Endothelial cell of umbilical vein (primary cell): ENCODE data around the gene TMC6. TPM values are rescaled to one million over a fixed set of nuclear protein-coding genes. Genes with fewer than 3 reads are reported as not detected.

ENCODE experiments used
- BruUV-seq: library from RNA; stranded (reverse); fragments of 400-500 nt; replicated peaks from 2 replicates; lab custom pipeline; 2021; lab: Mats Ljungman, UMichigan
- CTCF ChIA-PET: fragments of 300-600, 350-600 bp; sonication (Branson Sonifier 250); formaldehyde crosslinking; loops from one replicate; lab custom pipeline; 2021; ENCODE audit warnings: antibody characterized with exemption, inconsistent platforms; lab: Charles Lee
- POLR2A ChIA-PET: fragments of 300-600, 350-600 bp; sonication (Branson Sonifier 250); formaldehyde crosslinking; loops from one replicate; lab custom pipeline; 2021; ENCODE audit warnings: antibody characterized with exemption, inconsistent platforms; lab: Charles Lee
- DNase-seq: peaks from one replicate; pipeline ENCODE4 v3.0.0-alpha.2; 2011; ENCODE audit warnings: low read depth, low spot score
- FAIRE-seq: peaks from 2 replicates; lab custom pipeline; 2011; peaks lifted over from hg19 to GRCh38; lab: Jason Lieb, UNC
- H2AFZ ChIP-seq: 2 replicates; pipeline ENCODE4 v1.6.0; 2012; ENCODE audit warnings: low read depth, low read length, control low read depth, inconsistent platforms
- H3K27ac ChIP-seq: 2 replicates; pipeline ENCODE4 v1.5.1; 2011; ENCODE audit warnings: low read depth, mild to moderate bottlenecking, control low read depth, low read length, moderate library complexity; ENCODE audit not compliant: insufficient read depth
- H3K27me3 ChIP-seq, 2 experiments: 2 replicates each; pipeline versions ENCODE4 v1.6.0 to v1.6.1; 2011; ENCODE audit warnings: low read length in 2 of 2, mixed read lengths in 1 of 2; ENCODE audit not compliant: control insufficient read depth in 2 of 2, insufficient read depth in 2 of 2
- H3K36me3 ChIP-seq, 2 experiments: 2 replicates in 1 of 2; 3 replicates in 1 of 2; pipeline ENCODE4 v1.5.1; 2011; ENCODE audit warnings: low read length in 2 of 2, mild to moderate bottlenecking in 1 of 2, moderate library complexity in 1 of 2; ENCODE audit not compliant: control insufficient read depth in 2 of 2, insufficient read depth in 2 of 2; ENCODE audit errors: extremely low read depth in 1 of 2
- H3K4me1 ChIP-seq: 3 replicates; pipeline ENCODE4 v1.5.1; 2011; ENCODE audit warnings: mild to moderate bottlenecking, low read length; ENCODE audit not compliant: control insufficient read depth, insufficient read depth; ENCODE audit errors: extremely low read depth
- H3K4me2 ChIP-seq: 2 replicates; pipeline ENCODE4 v1.6.1; 2011; ENCODE audit warnings: low read length, control low read depth, mixed read lengths; ENCODE audit not compliant: insufficient read depth
- H3K4me3 ChIP-seq, 3 experiments: fragments of 200-600 bp in 1 of 3; sonication (generic), shearing (Covaris generic) in 1 of 3; replicated peaks in 1 of 3; 2 replicates each; pipeline ENCODE4 v1.5.1; 2011 to 2016; ENCODE audit warnings: control low read depth in 3 of 3, low read length in 3 of 3, mild to moderate bottlenecking in 2 of 3, inconsistent platforms in 1 of 3, low read depth in 1 of 3, moderate library complexity in 1 of 3; ENCODE audit not compliant: insufficient read depth in 1 of 3
- H3K79me2 ChIP-seq: 2 replicates; pipeline ENCODE4 v1.6.0; 2012; ENCODE audit warnings: low read length, inconsistent platforms; ENCODE audit not compliant: control insufficient read depth, insufficient read depth
- H3K9ac ChIP-seq: replicated peaks from 2 replicates; pipeline ENCODE3; 2011; ENCODE audit warnings: low read length, control low read depth; ENCODE audit not compliant: insufficient read depth; ENCODE audit errors: extremely low read depth
- H3K9me1 ChIP-seq: replicated peaks from 3 replicates; pipeline ENCODE4 v1.6.0; 2011; ENCODE audit warnings: mild to moderate bottlenecking, low read length; ENCODE audit not compliant: control insufficient read depth, insufficient read depth; ENCODE audit errors: extremely low read depth
- H3K9me3 ChIP-seq: replicated peaks from 2 replicates; pipeline ENCODE4 v1.5.1; 2012; ENCODE audit warnings: low read length, inconsistent platforms; ENCODE audit not compliant: control insufficient read depth, insufficient read depth
- H4K20me1 ChIP-seq: replicated peaks from 2 replicates; pipeline ENCODE3; 2011; ENCODE audit warnings: mild to moderate bottlenecking, low read length; ENCODE audit not compliant: control insufficient read depth, insufficient read depth; ENCODE audit errors: extremely low read depth
- CTCF ChIP-seq, 2 donors: IDR thresholded peaks; 1 replicate in 1 of 2; 2 replicates in 1 of 2; pipeline ENCODE4 v1.5.1; 2011; ENCODE audit warnings: low read length in 2 of 2, mild to moderate bottlenecking in 2 of 2, moderate library complexity in 2 of 2, control low read depth in 1 of 2, inconsistent platforms in 1 of 2, low read depth in 1 of 2; ENCODE audit not compliant: insufficient read depth in 1 of 2; ENCODE audit errors: extremely low read depth in 1 of 2
- EZH2 ChIP-seq: IDR thresholded peaks from 2 replicates; pipeline ENCODE4 v1.6.1; 2012; ENCODE audit warnings: borderline replicate concordance, low read depth, mild to moderate bottlenecking, moderate library complexity, low read length, inconsistent platforms; ENCODE audit not compliant: severe bottlenecking
- FOS ChIP-seq: IDR thresholded peaks from 2 replicates; pipeline ENCODE4 v1.6.1; 2011; ENCODE audit warnings: mild to moderate bottlenecking, low read length, moderate library complexity, borderline replicate concordance; ENCODE audit not compliant: insufficient read depth
- GATA2 ChIP-seq: IDR thresholded peaks from 2 replicates; pipeline ENCODE4 v1.7.0; 2011; ENCODE audit warnings: low read depth, mild to moderate bottlenecking, moderate library complexity, mixed read lengths, low read length; ENCODE audit not compliant: insufficient read length, insufficient read depth
- JUN ChIP-seq: IDR thresholded peaks from 2 replicates; pipeline ENCODE4 v1.6.1; 2011; ENCODE audit warnings: borderline replicate concordance, low read depth; ENCODE audit not compliant: insufficient read length, insufficient read depth
- MAX ChIP-seq: IDR thresholded peaks from 2 replicates; pipeline ENCODE4 v1.6.1; 2011; ENCODE audit not compliant: insufficient read depth, insufficient read length
- MYC ChIP-seq: IDR thresholded peaks from one replicate; pipeline ENCODE4 v1.6.1; 2011; ENCODE audit warnings: mild to moderate bottlenecking, low read depth, low read length
- POLR2A ChIP-seq: IDR thresholded peaks from 2 replicates; pipeline ENCODE4 v1.6.1; 2012; ENCODE audit warnings: low read depth, mild to moderate bottlenecking, control low read depth, low read length
- POLR2AphosphoS5 ChIP-seq: IDR thresholded peaks from 2 replicates; pipeline ENCODE4 v1.6.1; 2012; ENCODE audit warnings: low read depth, mild to moderate bottlenecking, control low read depth, low read length, moderate library complexity; ENCODE audit not compliant: insufficient read depth
- dilution Hi-C: fragments of 300-500 bp; cut with MboI; formaldehyde crosslinking; loops from one replicate; pipeline ENCODE4 v1.15.0; 2019; ENCODE audit warnings: low sequenced_read_pairs; ENCODE audit not compliant: extremely low pct_ligation_motif_present
- intact Hi-C: fragments of 100-400 bp; cut with micrococcal nuclease; formaldehyde crosslinking; loops from one replicate; pipeline ENCODE4 v1.10.0; 2022
- polyA plus RNA-seq, 4 experiments: library from polyadenylated mRNA; depleted of rRNA in 3 of 4; stranded (reverse) in 3 of 4; unstranded in 1 of 4; fragments of >200 nt; gene quantifications; 2 replicates each; pipeline versions ENCODE4 v1.2.1 to v1.2.3, GENCODE V29; 2011 to 2012; ENCODE audit warnings: missing spikeins in 1 of 4
- total RNA-seq: library from RNA; stranded (reverse); gene quantifications from 2 replicates; pipeline ENCODE4 v1.2.3, GENCODE V29; 2021

The TMC6 gene
- total and polyA plus RNA-seq, 2 donors (not counting 3 experiments of a cell fraction or from before 2014, with no cell fraction given), result 23.2 to 72.4 TPM

GRCh38 chr17:78124836-78125137 lies 3.8 kb downstream of the TMC6 start:
- Histone ChIP-seq H3K9me1 (no peaks in the 10 kb centered on the region), H3K27ac (no peak overlapping the region), H3K4me3 (no peak overlapping the region), H3K9ac (no peak overlapping the region), H3K79me2 (no peaks in the 10 kb centered on the region), H3K4me2 (no peak overlapping the region), H4K20me1 (no peaks in the 10 kb centered on the region), H3K36me3 (peaks cover 0 to 14% of the 10 kb centered on the region in 2 experiments), H3K27me3 (no peaks in the 10 kb centered on the region), H2AFZ (no peak overlapping the region), H3K9me3 (no peaks in the 10 kb centered on the region), H3K4me1 (peaks cover 14% of the 10 kb centered on the region)
- dilution Hi-C loops, result no loop called here
- ChIA-PET CTCF (interaction anchor here (1.9 kb wide), 1 partner anchor 11 kb away, joined by 8 read pairs; no protein-coding TSS in a partner anchor), POLR2A (no interaction called here)
- no TSS peak for BruUV-seq
- DNase-seq (no peak), FAIRE-seq (no peak)
- TF ChIP-seq FOS, result no peak
- intact Hi-C loops, result loop anchor here (5.0 kb wide), 1 partner anchor 128 kb away; no protein-coding TSS in a partner anchor

GRCh38 chr17:78124081-78124835 lies 4.3 kb downstream of the TMC6 start:
- H3K4me2 ChIP-seq, result no peak overlapping the region
- no peaks in the 10 kb centered on the region for H3K79me2 ChIP-seq
- no peak overlapping the region for H3K9ac ChIP-seq
- H3K4me3 ChIP-seq, result no peak overlapping the region
- FAIRE-seq (no peak), DNase-seq (no peak)
- TF ChIP-seq MAX (no peak), CTCF (IDR thresholded peaks at IDR 0.05; ENCODE audit: extremely low read depth in 1 of 2, insufficient read depth in 1 of 2, low read depth in 1 of 2, low read length in 2 of 2) (no peak), GATA2 (no peak), POLR2AphosphoS5 (no peak), EZH2 (no peak), JUN (no peak), POLR2A (no peak), FOS (no peak), MYC (no peak)
- no peaks in the 10 kb centered on the region for H3K9me1 ChIP-seq
- no peak overlapping the region for H2AFZ ChIP-seq
- H3K4me1 ChIP-seq, result peaks cover 14% of the 10 kb centered on the region
- no peaks in the 10 kb centered on the region for H4K20me1 ChIP-seq
- H3K9me3 ChIP-seq, result no peaks in the 10 kb centered on the region
- no peak overlapping the region for H3K27ac ChIP-seq
- ChIA-PET CTCF (interaction anchor here (1.9 kb wide), 1 partner anchor 11 kb away, joined by 8 read pairs; no protein-coding TSS in a partner anchor), POLR2A (no interaction called here)
- no peaks in the 10 kb centered on the region for H3K27me3 ChIP-seq
- peaks cover 0 to 14% of the 10 kb centered on the region in 2 experiments for H3K36me3 ChIP-seq
- dilution Hi-C loops, result no loop called here
- intact Hi-C loops, result no loop called here
- BruUV-seq, result no TSS peak
